ENCODE data around the gene CFAP90.

The CFAP90 gene

DNA sequence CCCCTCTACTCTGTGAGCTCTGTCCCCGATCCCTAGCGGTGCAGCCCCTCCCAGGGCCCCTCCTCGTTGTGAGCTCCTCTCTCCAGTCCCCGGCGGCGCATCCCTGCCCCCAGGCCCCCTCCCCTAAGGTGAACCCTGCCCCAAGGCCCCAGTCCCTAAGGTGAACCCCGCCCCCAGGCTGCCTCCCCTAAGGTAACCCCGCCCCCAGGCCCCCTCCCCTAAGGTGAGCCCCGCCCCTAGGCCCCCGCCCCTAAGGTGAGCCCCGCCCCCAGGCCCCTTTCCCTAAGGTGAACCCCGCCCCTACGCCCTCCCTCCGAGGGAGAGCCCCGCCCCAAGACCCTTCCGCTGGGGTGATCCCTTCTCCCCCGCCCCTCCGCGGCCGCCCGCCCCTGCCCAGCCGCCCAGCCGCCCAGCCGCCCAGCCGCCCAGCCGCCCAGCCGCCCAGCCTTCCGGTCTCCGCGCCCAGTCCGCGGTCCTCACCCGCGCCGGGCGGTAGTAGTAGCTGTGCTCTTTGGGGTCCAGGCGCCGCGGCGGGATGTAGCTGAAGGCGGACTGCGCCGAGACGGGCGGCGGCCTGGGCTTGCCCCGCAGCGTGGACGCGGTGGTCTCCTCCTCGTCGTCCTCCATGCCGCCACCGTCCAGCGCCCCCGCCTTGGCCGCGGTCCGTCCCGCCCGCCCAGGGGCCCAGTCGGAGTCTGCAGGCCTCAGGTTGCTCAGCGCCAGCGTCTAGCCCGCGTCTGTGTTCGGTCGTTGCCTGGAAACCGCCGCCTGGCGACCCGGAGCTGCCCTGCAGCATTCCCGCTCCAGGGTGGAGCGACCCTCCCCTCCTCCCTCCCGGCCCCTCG lies at the start of gene CFAP90:
TSS of gene CFAP90 (minus strand) at position 739 of the 845 bp plus-strand sequence. CDS start at position 627, 112 bp downstream.
- no peak for DNase-seq

DNA sequence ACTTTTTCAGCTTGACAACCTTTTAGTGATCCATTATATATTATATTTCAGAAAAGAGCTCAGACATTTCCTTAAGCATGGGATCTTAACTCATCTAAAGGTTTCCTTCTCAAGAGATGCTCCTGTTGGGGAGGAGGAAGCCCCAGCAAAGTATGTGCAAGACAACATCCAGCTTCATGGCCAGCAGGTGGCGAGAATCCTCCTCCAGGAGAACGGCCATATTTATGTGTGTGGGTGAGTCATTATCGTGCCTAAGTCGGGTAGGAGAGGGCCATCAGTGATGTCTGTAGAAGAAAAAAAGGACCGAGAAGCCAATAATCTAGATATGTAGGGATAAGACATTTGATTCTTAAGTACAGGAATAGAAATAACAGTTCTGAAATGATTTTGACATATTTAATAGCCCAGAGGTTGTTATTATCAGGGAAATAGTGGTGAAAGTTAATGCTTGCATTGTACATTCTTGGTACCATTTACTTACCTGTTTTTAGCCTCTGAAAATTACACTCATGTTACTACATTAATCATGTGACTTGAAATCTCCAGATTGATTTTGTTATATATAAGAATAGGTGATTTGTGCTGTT lies 46.2 kb upstream of the CFAP90 start:
- no peak for DNase-seq

DNA sequence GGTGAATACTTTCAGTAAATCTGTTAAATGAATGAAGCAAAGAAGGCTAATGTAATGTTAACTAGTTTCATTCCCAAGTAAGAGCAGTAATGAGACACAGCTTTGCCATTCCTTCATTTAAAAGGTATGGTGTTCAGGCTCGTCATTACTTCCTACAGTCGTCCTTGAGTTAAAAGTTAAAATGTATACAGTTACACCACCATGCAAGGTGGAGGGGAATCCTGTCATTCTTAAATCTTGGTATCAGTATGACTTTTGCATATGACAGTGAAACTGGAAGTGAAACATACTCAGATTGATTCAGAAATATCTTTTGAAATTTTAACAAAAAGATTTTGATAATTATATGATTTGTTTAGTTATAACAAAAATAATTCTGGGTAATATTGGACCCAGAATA lies 43.9 kb upstream of the CFAP90 start:
- DNase-seq, result no peak

GRCh38 chr5:7894439-7894838 lies 43.5 kb upstream of the CFAP90 start:
- no peak for DNase-seq

DNA sequence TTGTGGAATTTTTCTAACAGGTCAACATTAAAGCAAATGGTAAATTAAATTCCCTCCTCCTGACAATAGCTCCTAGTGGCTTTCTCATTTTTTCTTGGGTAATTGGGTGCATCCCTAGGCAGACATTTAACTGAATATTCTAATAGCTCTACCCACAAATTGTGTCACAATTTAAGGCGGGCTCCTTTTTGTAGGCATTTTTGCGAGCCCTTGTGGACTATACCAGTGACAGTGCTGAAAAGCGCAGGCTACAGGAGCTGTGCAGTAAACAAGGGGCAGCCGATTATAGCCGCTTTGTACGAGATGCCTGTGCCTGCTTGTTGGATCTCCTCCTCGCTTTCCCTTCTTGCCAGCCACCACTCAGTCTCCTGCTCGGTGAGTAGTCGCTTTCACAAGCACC lies 38.0 kb upstream of the CFAP90 start:
- no peak for DNase-seq

DNA sequence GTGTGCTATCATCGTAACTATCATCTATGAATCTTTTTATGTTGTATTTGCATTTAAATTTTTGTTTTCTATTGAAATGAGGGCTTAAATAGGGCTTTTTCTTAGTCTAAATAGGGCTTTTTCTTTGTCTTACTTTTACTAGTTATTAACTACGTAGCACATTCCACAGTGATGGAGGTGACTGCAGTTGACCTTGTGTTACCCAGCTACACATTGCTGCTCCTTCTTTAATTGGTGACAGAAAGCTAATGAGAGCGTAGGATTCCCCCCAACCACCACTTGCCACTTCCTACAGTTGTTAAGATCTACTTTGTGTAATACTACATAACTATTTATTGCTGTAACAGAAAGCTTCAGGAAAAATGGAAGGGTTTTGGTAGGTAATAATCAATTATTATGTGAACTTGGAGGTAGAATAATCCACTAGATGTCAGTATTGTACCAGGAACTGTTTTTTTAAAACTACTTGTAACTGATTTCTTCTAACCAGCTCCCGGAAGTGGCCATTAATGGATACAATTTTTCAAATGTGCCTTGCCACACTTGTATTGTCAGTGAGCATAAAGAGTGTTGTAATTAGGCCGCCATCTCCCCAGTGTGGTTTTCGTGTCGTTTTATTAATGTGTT lies 36.0 kb upstream of the CFAP90 start:
- DNase-seq, result peak; percentile 90

- DNase-seq, result peak; percentile 77
Measured at GRCh38 chr5:7884491-7885267, 33.7 kb upstream of the CFAP90 start.

GRCh38 chr5:7882926-7883325 lies 32.0 kb upstream of the CFAP90 start:
- DNase-seq, result peak; percentile 21

DNA sequence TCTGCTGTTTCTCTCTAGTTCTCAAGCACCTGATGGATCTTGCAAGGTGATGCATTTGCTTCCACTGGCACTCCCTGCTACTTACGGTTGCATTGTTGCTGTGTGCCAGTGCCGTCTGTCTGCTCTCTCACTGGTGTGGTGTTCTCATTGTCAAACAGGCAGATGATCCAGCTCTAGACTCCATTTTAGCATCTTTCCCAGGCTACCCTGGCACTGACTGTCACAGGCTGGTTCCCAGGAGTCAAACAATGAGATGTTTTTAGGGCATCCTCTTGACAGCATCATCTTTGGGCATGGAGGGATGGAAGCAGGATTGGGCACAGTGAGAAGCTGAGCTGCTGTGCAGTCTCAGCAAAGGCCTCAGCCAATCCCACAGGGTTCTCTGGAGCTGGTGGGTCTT lies 30.9 kb upstream of the CFAP90 start:
- DNase-seq, result no peak

DNA sequence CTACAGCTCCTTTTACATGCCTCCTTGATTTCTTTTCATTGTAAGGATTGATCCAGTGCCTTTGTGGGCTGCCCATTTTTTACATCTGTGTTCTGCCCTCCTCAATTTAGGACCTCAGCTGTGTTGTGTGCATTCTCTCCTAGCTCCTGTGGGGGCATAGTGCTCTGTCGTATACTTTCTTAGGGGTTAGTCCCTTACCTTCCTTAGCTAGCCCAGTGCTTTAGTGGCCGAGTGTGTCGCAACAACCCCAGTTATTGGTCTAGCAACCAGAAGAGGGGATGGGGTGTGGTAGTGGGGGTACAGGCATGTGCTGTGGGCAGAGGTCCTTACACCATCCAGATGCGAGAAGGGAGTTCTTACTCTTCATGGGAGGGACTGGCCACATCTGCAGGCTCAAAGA lies 30.2 kb upstream of the CFAP90 start:
- no peak for DNase-seq

- no peak for DNase-seq
Measured at GRCh38 chr5:7878381-7878873, 27.5 kb upstream of the CFAP90 start.

- DNase-seq, result no peak
Measured at GRCh38 chr5:7877851-7878250, 26.9 kb upstream of the CFAP90 start.

GRCh38 chr5:7876867-7877266 lies 25.9 kb upstream of the CFAP90 start:
- DNase-seq, result no peak

GRCh38 chr5:7875151-7875550 lies 24.2 kb upstream of the CFAP90 start:
- DNase-seq, result no peak

DNA sequence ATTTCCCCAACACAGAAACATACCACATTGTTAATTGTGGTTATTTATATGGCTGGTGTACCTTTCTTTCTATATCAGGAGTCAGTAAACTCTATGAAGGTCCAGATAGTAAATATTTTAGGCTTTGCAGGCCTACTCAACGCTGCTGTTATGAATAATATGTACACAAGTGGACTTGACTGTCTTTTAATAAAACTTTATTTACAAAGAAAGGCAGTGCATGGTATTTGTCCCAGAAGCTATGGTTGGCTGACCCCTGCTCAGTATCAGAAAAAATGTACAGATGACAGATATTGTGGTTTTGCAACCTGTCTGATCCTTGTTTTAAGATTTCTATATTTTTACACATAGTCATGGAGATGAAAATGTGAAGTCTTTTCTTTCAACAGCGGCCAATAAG lies 23.7 kb upstream of the CFAP90 start:
- no peak for DNase-seq

DNA sequence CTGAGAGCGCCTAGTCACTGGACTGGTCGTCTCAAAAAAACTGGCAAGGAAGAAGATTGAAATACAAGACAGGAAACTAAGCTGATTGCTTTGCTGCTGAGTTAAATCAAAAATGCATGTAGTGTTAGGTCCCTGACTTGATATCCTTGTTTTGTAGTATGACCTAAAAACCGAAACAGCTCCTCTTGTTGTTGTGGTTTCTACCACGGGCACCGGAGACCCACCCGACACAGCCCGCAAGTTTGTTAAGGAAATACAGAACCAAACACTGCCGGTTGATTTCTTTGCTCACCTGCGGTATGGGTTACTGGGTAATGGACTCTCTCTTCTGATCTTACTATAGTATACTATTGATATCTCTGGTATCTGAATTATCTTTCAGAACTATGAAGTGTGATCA lies 22.3 kb upstream of the CFAP90 start:
- no peak for DNase-seq

- no peak for DNase-seq
Measured at GRCh38 chr5:7872517-7873130, 21.7 kb upstream of the CFAP90 start.

GRCh38 chr5:7871653-7872052 lies 20.7 kb upstream of the CFAP90 start:
- no peak for DNase-seq

DNA sequence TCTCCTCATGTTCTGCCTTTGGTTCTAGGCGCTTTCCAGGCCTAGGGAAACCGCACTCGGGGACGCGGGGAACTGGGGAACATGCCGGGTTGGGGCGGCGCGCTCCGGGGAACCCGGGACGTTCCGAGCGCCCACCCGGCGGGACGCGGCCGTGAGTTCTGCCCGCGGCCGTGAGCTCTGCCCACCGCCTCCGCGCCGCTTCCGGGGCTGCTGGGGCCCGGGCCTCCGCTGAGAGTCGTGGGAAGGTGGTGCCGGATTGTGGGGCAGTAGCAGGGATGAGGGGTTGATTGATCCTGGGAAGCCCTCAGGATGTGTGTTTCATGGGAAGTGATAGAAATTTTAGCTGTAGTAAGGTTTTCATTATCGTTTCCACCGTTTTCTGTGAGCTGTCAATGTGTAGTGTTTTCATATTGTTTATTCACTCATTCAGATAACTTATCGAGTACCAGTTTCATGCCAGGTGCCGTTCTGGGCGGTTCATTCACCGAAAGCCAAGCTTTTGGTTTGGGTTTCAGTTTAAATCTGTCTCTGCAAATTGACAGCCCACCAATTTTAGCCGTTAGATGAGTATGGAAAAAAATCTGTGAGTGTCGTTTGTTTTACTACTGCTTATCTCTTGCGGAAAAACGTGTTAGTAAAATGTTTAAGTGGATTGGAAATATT lies 18.7 kb upstream of the CFAP90 start:
- DNase-seq, result no peak

GRCh38 chr5:7868773-7869473 lies 18.0 kb upstream of the CFAP90 start, which contains the start of the genes FASTKD3 and MTRR:
Gene FASTKD3, minus strand, starts transcription at chr5:7869031. Its CDS starts 948 bp downstream, at chr5:7868083.
Gene MTRR, plus strand, starts transcription at chr5:7869148. Its CDS starts 1,647 bp downstream, at chr5:7870795.
- peak; percentile 84 for DNase-seq

DNA sequence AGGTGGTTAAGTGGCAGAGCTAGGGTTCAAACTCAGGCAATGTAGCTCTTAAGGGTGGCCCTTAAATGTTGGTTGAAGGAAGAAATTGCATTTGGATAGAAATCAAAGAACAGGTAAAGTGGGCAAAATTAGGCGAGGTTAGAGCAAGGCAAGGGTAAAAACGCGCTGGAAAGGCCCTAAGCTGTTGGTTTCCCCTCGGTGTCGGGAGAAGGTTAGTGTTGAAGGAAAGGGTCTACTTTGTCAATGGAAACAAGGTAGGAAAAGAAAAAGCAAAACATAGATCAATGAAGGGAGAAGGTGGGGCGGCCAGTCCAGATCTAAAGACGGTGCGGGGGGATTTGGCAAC lies 17.5 kb upstream of the CFAP90 start:
- no peak for DNase-seq

Data from NCI-H187 treated with DMSO at 0.1 percent for 48 hours (cell line).